HG02588 (cell line): ENCODE measurements around the gene FOXC2.

Experiments used
- ATAC-seq: cut with Tn5 transposase; IDR thresholded peaks from one replicate; pipeline ENCODE4 v1.9.1; 2021; ENCODE audit warnings: mild to moderate bottlenecking, moderate library complexity; ENCODE audit not compliant: unreplicated experiment

FOXC2 gene

GRCh38 chr16:86555704-86556075 lies 10.9 kb upstream of the FOXC2 start:
- ATAC-seq, result no peak

GRCh38 chr16:86556576-86556975 lies 10.1 kb upstream of the FOXC2 start:
- ATAC-seq, result no peak

- ATAC-seq, result no peak
Observed at GRCh38 chr16:86557587-86557986, 9.0 kb upstream of the FOXC2 start.

GRCh38 chr16:86558355-86559193 lies 8.1 kb upstream of the FOXC2 start:
- ATAC-seq, result no peak

DNA sequence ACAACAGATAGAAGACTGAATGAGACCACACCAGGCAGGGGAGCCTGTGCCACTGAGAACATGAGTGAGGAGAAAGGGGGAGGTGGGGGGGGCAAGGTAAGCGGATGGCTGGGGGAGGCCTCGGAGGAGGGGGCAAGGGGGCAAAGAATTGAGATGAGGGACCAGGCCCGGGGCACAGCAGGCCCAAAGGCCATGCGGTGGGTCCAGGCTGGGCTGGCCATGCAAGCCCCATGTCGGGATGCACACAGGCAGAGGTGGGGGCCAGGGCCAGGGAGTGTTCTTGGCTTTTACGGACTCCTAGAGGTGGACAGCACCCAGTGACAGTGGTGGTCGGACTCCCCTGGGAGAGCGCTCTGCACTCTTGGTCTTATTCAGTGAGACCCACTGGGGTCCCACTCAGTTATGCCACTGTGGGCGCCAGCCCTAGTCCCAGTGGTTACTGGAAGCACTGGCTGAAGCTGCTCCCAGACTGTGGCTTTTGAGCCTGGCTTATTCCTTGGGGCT lies 6.8 kb upstream of the FOXC2 start:
- no peak for ATAC-seq

- ATAC-seq, result no peak
Observed at GRCh38 chr16:86562356-86562755, 4.3 kb upstream of the FOXC2 start.

DNA sequence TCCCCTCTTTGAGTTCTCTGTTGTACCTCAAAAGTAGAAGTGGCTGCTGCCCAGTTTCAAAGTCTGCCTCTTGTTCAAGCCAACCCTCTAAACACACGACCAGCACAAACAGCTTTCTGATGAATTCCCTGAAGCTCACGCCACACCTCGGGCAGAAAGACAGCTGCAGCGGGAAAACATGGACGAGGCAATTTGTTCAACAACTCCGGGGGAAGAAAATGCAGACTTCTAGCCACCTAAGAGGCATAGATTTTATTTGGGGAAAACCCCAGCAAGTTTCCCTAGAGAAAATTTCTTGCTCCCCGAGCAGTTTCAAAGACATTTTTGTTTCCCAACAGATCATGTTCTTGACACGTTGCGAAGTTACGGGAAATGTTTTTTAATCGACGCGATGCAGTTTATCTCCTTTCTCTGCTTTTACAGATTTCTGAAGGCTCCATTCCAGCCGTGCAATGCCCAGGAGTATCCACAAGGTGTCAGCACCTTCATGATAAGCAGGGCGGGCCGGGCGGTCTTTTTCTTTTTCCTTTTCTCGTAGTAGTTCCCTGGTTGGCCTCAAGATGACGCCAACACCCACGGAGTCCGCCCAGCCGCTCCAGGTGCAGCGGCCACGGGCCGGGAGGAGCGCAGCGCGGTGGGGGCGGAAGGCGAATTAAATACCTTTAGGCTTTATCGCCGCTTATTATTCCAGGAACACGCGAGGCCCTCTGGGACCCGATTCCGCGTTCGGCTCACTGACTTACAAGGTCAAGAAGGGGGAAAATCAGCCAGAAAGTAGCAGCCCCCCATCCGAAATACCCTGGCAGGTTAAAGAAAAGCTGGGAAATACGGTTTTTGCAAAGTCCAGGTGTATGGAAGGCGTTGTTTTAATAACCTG lies 2.9 kb upstream of the FOXC2 start:
- no peak for ATAC-seq

DNA sequence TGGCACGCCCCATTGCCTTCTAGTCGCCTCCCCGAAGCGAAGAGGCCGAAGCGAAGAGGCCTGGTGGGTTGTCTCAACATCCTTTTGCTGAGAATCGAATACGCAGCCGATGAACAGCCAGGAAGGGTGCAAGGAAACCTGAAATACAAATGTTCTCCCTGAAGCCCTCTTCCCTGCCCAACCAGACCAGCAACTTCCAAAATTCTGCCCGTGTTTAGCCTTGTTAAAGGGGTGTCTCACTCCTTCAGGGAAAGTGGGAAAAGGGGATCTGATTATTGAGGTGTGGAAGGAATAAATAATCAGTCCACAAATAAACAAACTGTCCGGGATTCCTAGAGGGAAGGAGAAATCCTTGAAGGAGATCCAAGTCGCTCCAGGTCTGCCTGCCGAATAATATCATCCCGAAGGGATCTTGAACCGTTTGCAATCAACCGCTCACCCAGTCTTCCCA lies 1.4 kb upstream of the FOXC2 start:
- ATAC-seq, result no peak

GRCh38 chr16:86565644-86566511 lies 751 bp upstream of the FOXC2 start:
- no peak for ATAC-seq

DNA sequence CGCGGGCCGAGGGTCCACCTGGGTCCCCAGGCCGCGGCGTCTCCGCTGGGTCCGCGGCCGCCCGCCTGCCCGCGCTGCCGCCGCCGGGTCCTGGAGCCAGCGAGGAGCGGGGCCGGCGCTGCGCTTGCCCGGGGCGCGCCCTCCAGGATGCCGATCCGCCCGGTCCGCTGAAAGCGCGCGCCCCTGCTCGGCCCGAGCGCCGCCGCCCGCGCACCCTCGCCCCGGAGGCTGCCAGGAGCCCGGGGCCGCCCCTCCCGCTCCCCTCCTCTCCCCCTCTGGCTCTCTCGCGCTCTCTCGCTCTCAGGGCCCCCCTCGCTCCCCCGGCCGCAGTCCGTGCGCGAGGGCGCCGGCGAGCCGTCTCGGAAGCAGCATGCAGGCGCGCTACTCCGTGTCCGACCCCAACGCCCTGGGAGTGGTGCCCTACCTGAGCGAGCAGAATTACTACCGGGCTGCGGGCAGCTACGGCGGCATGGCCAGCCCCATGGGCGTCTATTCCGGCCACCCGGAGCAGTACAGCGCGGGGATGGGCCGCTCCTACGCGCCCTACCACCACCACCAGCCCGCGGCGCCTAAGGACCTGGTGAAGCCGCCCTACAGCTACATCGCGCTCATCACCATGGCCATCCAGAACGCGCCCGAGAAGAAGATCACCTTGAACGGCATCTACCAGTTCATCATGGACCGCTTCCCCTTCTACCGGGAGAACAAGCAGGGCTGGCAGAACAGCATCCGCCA lies 504 bp downstream of the FOXC2 start:
- no peak for ATAC-seq

DNA sequence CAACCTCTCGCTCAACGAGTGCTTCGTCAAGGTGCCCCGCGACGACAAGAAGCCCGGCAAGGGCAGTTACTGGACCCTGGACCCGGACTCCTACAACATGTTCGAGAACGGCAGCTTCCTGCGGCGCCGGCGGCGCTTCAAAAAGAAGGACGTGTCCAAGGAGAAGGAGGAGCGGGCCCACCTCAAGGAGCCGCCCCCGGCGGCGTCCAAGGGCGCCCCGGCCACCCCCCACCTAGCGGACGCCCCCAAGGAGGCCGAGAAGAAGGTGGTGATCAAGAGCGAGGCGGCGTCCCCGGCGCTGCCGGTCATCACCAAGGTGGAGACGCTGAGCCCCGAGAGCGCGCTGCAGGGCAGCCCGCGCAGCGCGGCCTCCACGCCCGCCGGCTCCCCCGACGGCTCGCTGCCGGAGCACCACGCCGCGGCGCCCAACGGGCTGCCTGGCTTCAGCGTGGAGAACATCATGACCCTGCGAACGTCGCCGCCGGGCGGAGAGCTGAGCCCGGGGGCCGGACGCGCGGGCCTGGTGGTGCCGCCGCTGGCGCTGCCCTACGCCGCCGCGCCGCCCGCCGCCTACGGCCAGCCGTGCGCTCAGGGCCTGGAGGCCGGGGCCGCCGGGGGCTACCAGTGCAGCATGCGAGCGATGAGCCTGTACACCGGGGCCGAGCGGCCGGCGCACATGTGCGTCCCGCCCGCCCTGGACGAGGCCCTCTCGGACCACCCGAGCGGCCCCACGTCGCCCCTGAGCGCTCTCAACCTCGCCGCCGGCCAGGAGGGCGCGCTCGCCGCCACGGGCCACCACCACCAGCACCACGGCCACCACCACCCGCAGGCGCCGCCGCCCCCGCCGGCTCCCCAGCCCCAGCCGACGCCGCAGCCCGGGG lies 1.3 kb downstream of the FOXC2 start:
- ATAC-seq, result no peak

- ATAC-seq, result no peak
Observed at GRCh38 chr16:86568677-86569623, 2.3 kb downstream of the FOXC2 start.

DNA sequence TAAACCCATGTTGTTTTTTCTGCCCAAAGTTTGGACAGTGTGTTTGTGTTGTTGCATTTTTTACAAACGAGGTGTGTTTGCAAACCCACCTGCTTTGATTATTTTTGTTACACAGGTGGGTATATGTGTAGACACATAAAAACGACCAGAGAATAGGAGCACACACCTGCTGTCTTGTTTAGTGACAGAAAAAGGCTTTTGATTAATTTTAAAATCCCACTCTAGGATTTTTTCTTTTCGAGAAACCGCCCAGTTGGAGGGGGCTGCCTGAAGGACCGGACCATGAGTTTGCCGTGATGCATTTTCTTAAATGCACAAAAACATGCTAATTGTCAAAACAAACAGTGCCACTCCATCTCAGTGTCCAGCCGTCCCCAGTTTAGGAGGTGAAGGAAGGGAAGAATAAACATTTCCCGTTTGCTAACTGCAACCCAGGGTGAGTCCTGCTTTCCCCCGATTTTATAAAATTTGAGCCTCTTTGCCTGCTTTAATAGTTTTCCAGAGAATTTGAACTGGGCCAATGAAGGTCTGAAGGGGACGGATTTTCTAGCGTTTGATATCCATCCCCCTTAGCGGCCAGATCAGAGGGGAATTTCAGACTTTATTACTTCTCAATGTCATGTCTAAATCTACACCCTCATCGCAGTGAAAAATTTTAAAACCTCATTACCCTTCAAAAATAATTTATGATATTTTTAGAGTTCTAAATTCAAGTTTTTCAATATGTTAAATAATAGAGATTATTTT lies 3.2 kb downstream of the FOXC2 start:
- ATAC-seq, result no peak

DNA sequence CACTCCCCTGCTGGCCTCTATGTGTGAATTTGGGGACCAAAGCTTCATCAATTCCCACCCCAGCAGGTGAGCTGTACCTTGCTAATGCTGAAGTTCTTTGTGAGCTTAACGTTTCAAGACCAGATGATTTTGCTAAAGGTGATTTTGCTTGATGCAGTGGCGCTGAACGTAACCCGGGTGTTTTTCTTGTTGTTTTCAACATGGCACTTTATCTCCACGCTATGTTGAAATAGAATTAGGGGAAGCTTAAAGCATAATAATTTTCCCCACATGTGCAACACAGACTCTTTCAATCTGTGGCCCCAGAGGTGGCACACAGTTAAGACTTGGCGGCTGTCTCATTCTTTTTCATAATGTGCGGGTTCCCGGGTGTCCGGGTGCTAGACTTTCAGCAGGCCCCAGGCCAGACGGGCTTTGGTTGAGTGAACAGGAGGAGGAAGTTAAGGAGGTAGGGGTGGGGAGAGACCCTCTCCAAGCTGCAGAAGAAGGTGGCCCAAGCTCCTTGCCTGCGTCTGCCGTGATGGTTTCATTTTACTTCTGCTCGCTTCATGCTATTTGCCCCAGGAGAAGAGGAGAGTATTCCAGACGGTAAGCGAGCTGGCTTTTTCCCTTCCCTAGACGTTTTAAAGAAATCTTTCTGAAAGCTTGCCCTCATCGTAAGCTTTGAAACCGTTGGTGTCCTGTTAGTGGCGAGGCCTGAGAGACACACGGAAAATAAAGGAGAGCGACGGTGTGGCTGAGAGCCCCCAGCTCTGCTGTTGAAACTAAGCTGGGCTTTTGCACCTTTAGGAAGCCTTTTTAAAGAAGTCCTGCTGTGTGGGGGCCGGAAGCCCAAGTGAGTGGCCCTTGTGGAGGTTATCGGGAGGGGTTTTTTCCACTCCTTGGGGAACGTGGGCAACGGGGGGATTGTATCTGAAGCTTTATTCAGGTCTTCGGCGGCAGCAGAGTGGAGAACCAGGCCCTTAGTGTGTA lies 4.2 kb downstream of the FOXC2 start:
- no peak for ATAC-seq

DNA sequence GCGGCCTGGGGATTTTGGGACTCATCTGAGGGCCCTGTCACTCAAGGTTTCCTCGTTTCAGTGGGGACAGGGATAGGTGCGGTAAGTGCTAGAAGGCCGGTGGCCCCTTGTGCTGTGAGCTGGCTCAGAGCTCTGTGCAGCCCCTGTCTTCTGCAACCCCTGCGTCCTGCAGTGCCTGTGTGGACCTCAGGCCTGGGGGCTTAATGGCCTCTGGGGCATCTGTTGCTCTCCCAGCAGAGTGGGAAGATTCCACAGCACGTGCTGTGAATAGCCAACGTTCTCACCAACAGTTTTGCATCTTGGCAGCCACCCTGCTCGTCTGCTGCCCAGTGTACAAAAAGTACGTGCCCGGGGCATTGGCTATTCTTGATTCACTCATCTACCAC lies 4.9 kb downstream of the FOXC2 start:
- no peak for ATAC-seq

DNA sequence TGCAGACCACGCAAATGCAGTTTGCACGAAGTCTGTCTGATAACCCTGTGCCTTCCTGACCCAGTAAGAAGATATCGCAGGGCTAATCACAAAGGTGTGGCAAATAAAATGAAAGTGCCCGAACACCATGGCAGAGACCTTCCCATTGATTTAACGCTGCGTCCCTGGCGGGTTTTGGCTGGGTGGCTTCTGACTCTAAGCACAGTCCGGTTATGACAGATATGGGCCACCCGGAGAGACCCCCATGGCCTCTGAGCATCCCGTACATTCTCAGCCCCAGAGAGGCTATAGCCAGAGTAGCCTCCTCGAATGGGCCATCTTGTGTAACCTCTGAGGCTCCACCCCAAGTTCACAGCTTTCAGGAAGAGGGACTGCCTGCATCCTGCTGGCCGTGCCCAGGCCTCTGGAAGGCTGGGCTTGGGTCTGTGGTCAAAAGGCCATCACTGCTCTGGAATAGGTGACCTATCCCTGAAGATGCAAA lies 5.5 kb downstream of the FOXC2 start:
- no peak for ATAC-seq
